Measurements from ENCODE around the gene TCERG1L.

Gene TCERG1L

GRCh38 chr10:131221632-131222277 lies 89.8 kb downstream of the TCERG1L start:
- no peak for DNase-seq

- no peak for DNase-seq
These were observed 90.8 kb downstream of the TCERG1L start for GRCh38 chr10:131220601-131221171.

- DNase-seq = no peak
These were observed 91.5 kb downstream of the TCERG1L start for GRCh38 chr10:131219955-131220489.

GRCh38 chr10:131219584-131219886 lies 92.0 kb downstream of the TCERG1L start:
- no peak for DNase-seq

GRCh38 chr10:131218811-131219583 lies 92.5 kb downstream of the TCERG1L start:
- DNase-seq = no peak

- DNase-seq = no peak
These were observed 94.8 kb downstream of the TCERG1L start for GRCh38 chr10:131216681-131217230.

- DNase-seq = no peak
These were observed 95.7 kb downstream of the TCERG1L start for GRCh38 chr10:131215776-131216175.

GRCh38 chr10:131214521-131215244 lies 96.8 kb downstream of the TCERG1L start:
- no peak for DNase-seq

GRCh38 chr10:131213741-131214505 lies 97.6 kb downstream of the TCERG1L start:
- no peak for DNase-seq

GRCh38 chr10:131212763-131213325 lies 98.7 kb downstream of the TCERG1L start:
- no peak for DNase-seq

- DNase-seq = no peak
These were observed 99.4 kb downstream of the TCERG1L start for GRCh38 chr10:131211965-131212619.

- no peak for DNase-seq
These were observed 100.0 kb downstream of the TCERG1L start for GRCh38 chr10:131211559-131211958.

GRCh38 chr10:131211146-131211545 lies 100.4 kb downstream of the TCERG1L start:
- no peak for DNase-seq

- no peak for DNase-seq
These were observed 101.3 kb downstream of the TCERG1L start for GRCh38 chr10:131210181-131210580.

- DNase-seq = no peak
These were observed 103.7 kb downstream of the TCERG1L start for GRCh38 chr10:131207584-131208532.

GRCh38 chr10:131207176-131207575 lies 104.3 kb downstream of the TCERG1L start:
- DNase-seq = no peak

- DNase-seq = no peak
These were observed 105.2 kb downstream of the TCERG1L start for GRCh38 chr10:131206111-131206995.

GRCh38 chr10:131205556-131205955 lies 106.0 kb downstream of the TCERG1L start:
- DNase-seq = no peak
